ENCODE measurements around the gene SMAD3.

Gene SMAD3

DNA sequence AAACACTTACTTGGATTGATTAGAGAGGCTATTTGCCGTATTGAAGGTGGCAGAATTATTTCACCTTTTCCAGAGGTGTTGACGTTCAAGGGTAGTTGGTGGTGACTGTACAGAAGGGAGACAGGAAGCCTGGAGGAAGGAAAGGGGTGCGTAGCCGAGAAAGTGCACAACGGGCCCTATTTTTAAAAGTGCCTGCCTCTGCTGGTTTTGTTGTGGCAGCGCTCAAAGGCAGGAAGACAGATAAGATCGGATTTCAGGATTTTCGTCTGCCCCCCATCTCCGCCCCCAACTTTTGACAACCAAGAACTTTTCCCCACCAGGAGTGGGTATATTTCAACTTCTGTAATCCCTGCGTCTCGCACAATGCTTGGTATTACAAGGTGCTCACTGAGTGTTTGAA lies 38.5 kb downstream of the SMAD3 start:
- no peak for DNase-seq (ENCODE audit: low read depth)
- no peak overlapping the region for H3K4me3 ChIP-seq (ENCODE audit: low read length)
- TF ChIP-seq, protein P1, sequence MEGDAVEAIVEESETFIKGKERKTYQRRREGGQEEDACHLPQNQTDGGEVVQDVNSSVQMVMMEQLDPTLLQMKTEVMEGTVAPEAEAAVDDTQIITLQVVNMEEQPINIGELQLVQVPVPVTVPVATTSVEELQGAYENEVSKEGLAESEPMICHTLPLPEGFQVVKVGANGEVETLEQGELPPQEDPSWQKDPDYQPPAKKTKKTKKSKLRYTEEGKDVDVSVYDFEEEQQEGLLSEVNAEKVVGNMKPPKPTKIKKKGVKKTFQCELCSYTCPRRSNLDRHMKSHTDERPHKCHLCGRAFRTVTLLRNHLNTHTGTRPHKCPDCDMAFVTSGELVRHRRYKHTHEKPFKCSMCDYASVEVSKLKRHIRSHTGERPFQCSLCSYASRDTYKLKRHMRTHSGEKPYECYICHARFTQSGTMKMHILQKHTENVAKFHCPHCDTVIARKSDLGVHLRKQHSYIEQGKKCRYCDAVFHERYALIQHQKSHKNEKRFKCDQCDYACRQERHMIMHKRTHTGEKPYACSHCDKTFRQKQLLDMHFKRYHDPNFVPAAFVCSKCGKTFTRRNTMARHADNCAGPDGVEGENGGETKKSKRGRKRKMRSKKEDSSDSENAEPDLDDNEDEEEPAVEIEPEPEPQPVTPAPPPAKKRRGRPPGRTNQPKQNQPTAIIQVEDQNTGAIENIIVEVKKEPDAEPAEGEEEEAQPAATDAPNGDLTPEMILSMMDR (conservative IDR thresholded peaks at IDR 0.05; ENCODE audit: low read length), result no peak

DNA sequence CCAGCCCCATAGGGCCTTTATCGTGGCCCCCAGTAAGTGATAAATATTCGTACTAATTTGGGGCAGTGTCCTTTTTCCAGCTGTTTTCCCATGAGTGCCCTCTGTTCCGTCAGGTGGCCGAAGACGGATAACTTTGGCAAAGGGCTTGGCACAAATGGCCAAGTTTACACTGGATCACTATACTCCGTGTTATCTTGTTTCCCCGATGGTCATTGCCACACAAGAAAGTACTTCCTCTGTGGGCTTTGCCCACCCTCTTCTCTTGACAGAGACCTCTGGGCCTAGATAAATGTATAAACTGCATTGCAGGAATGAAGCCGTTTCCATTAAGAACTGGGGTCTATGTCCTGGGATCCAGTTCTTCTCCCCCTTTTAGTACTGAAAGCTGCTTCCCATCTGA lies 39.1 kb downstream of the SMAD3 start:
- TF ChIP-seq, protein P1 (conservative IDR thresholded peaks at IDR 0.05; ENCODE audit: low read length), result no peak
- no peak for DNase-seq (ENCODE audit: low read depth)
- no peak overlapping the region for H3K4me3 ChIP-seq (ENCODE audit: low read length)

DNA sequence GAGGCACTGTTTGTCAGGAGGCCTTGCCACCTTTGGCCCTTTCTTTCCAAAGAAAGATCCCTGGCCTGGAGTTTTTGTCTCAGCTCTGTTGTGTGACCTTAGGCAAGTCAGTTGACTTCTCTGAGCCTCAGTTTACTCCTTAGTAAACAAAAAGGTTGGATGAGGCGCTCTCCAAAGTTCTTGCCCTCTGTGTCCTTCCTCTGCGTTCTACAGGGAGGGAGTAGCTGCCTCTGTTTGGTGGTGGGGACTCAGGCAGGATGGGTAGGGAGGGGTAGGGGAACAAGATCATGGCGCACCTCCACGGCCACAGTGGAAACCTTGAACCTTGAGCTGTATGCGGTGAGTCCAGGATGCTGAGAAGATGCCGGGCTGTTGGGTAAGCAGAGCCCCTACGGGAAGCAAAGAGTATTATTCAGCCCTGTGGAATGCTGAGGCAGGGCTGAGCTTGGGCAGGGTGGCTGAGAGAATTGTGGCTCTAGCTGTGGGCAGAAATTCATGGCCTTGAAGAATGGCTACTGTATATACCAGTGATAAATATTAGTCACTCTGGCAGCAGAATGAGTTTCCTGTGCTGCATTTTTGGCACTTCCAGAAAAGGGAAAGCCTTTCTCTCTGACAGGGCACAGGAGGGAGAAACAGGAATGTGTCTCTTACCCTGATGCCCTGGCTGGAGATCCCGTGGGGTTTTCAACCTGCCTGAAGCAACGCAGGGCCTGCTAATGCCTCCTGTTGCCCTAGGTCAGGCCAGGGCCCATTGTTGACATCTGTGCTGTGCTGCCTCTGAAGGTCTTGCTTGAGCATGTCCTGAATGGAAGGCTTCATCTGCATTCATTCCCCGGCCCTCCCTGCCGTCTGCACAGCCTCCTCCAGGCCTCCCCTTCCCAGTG lies 39.9 kb downstream of the SMAD3 start:
- peak; percentile 99 for DNase-seq (ENCODE audit: low read depth)
- 0 out of 2 replicates have a peak overlapping the region, but pooled peaks have one; percentile 4 for H3K4me3 ChIP-seq (ENCODE audit: low read length)
- TF ChIP-seq, protein P1 (conservative IDR thresholded peaks at IDR 0.05; ENCODE audit: low read length), result peak; percentile 20; the same call in 1 of the 2 replicates

DNA sequence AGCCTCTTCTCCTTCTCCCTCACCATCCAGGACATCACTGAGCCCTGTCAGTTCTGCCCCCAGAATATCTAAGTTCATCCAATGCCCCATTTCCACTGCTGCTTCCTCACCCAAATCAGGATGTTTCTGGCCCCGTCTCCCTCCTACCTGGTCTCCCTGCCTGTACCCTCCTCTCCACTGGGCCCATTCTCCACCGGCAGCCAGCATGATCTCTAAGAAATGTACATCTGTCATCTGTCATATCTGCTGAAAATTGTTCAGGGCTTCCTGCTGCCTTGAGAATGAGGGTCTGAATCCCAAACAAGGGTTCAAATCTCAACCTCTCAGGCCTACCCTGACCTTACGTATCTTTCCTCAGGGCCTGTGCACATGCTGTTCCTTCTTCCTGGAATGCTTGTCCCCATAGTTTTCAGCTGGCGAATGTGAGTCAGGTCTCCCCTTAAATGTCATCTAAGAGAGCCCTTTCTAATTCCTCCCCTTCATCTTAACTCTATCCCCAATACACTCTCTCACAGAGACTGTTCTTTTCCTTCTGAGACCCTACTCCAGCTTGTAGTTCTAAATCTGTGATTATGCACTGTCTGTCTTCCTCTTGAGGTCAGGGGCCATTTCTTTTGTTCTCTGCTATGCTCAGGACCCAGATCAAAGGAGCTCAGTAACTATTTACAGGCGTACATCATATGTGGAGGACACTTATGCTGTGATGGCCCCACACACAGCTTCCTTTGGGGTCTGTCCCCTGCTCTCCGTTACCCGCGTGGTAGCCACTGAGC lies 40.8 kb downstream of the SMAD3 start:
- TF ChIP-seq, protein P1 (conservative IDR thresholded peaks at IDR 0.05; ENCODE audit: low read length), result no peak
- H3K4me3 ChIP-seq (ENCODE audit: low read length), result no peak overlapping the region
- DNase-seq (ENCODE audit: low read depth), result no peak

DNA sequence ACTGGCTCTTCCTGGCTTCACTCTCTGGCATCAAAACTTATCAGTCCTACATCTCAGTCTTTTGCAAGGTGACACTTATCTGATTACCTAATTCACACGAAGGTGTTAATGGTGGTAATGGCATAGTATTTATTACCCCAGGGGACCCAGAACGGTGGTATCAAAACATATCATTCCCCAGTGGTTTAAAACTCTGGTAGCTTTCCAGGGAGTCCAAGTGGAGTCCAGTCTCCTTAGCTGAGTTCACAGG lies 41.3 kb downstream of the SMAD3 start:
- no peak for DNase-seq (ENCODE audit: low read depth)
- H3K4me3 ChIP-seq (ENCODE audit: low read length), result no peak overlapping the region
- TF ChIP-seq, protein P1 (conservative IDR thresholded peaks at IDR 0.05; ENCODE audit: low read length), result no peak

DNA sequence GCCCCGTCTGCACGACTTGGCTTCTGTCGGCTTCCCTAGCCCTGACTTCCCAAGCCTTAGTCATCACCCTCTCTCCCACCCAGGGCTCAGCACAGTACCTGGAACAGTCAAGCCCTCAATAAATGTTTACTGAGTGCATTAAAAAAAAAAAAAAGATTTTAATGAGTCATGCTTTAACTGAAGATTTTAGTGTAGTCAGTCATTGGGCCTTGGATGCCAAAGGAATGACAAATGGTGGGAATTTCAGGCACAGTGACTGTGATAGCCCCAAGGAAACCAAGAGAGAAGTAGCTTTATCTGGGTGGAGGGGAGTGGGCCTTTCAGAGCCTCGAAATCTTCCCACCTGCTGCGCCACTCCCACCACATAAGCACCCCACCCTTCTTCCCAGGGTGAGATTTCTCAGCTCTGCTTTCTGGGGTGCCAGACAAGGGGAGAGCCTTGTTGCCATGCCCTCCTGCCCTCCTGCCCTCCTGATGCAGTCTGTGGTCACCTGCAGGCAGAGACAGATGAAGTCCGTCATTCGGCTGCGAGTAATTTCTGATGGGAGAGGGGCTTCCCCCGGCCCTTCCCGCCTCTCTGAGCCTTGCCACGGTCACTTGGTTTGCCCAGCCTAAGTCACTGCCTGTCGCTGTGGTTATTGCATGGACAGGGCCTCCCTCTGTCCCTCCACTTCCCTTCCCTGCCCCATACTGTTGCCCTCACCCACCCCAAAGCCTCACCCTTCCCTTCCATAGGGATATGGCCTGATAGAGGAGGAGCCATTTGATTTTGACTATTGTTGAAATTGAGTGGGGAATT lies 41.8 kb downstream of the SMAD3 start:
- H3K4me3 ChIP-seq (ENCODE audit: low read length), result no peak overlapping the region
- TF ChIP-seq, protein P1 (conservative IDR thresholded peaks at IDR 0.05; ENCODE audit: low read length), result no peak
- DNase-seq (ENCODE audit: low read depth), result peak; percentile 99
